Neural cell (in vitro differentiated cells): Measurements from ENCODE around the gene CTBP2.

Experiments
- EP300 ChIP-seq: fragments of 450-650 bp; conservative IDR thresholded peaks from 2 replicates; pipeline ENCODE4 v1.6.1; 2014; ENCODE audit warnings: antibody characterized with exemption, mild to moderate bottlenecking, moderate library complexity; ENCODE audit not compliant: poor library complexity, severe bottlenecking
- EZH2 ChIP-seq: fragments of 200-600, 300-800 bp; shearing (Covaris generic), sonication (generic); IDR thresholded peaks from 2 replicates; pipeline ENCODE4 v1.6.1; 2014; ENCODE audit warnings: antibody characterized with exemption, low read length, borderline replicate concordance, mild to moderate bottlenecking; ENCODE audit not compliant: insufficient read depth, poor library complexity, severe bottlenecking
- POLR2AphosphoS5 ChIP-seq: IDR thresholded peaks from 2 replicates; pipeline ENCODE4 v1.6.1; 2012
- RAD21 ChIP-seq: fragments of 450-650 bp; conservative IDR thresholded peaks from 2 replicates; pipeline ENCODE4 v1.6.1; 2014; ENCODE audit warnings: antibody characterized with exemption, mild to moderate bottlenecking, moderate library complexity
- SMC3 ChIP-seq: fragments of 450-650 bp; conservative IDR thresholded peaks from 2 replicates; pipeline ENCODE4 v1.6.1; 2014; ENCODE audit warnings: antibody characterized with exemption, mild to moderate bottlenecking, moderate library complexity; ENCODE audit not compliant: poor library complexity
- TAF1 ChIP-seq: IDR thresholded peaks from 2 replicates; pipeline ENCODE4 v1.6.1; 2012; ENCODE audit warnings: low read depth
- TF ChIP-seq, protein P1 (sequence below): fragments of 450-650 bp; IDR thresholded peaks from 2 replicates; pipeline ENCODE4 v1.5.1; 2014; ENCODE audit warnings: antibody characterized with exemption, mild to moderate bottlenecking, moderate library complexity; ENCODE audit not compliant: poor library complexity, severe bottlenecking

DNA sequence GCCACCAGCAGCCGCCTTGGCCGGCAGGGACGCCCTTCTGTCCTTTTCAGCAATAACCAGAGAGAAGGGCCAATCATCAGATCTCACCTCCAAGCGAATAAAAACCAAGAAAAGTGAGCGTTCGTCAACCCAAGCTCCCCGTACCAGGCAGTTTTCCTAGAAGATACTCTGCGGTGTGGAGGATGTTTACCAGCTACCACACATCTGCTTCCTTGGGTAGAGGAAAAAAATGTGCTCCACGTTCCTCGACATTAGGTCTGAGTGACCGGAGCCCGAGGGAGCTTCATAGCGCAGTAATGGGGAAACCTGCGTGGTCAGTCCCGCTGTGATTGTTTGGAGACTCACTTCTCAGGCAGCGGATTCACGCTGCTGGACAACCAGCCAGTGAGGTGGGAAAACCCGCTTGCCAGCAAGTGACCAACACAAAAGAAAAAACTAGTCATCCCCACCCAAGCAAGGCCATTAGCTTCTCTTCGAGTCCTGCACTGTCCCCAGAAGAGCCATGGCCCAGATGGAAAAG, 145.5 kb downstream of the CTBP2 start:
- TF ChIP-seq RAD21 (no peak), POLR2AphosphoS5 (no peak), TAF1 (no peak), SMC3 (no peak), EZH2 (no peak), EP300 (no peak)
- TF ChIP-seq, protein P1, sequence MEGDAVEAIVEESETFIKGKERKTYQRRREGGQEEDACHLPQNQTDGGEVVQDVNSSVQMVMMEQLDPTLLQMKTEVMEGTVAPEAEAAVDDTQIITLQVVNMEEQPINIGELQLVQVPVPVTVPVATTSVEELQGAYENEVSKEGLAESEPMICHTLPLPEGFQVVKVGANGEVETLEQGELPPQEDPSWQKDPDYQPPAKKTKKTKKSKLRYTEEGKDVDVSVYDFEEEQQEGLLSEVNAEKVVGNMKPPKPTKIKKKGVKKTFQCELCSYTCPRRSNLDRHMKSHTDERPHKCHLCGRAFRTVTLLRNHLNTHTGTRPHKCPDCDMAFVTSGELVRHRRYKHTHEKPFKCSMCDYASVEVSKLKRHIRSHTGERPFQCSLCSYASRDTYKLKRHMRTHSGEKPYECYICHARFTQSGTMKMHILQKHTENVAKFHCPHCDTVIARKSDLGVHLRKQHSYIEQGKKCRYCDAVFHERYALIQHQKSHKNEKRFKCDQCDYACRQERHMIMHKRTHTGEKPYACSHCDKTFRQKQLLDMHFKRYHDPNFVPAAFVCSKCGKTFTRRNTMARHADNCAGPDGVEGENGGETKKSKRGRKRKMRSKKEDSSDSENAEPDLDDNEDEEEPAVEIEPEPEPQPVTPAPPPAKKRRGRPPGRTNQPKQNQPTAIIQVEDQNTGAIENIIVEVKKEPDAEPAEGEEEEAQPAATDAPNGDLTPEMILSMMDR, result no peak
